Epithelial cell of esophagus (primary cell): ENCODE results near the gene HTR4.
A peak's percentile ranks its signal among the peaks of the same experiment; 100 is the strongest.

Experiments used
- DNase-seq: peaks from one replicate; pipeline ENCODE4 v3.0.0; 2010; ENCODE audit warnings: low read depth
- H3K4me3 ChIP-seq: 2 replicates; pipeline ENCODE4 v1.5.1; 2011; ENCODE audit warnings: mild to moderate bottlenecking, low read length, control low read depth
- CTCF ChIP-seq: IDR thresholded peaks from 2 replicates; pipeline ENCODE4 v1.5.1; 2011; ENCODE audit warnings: low read depth, mild to moderate bottlenecking, low read length, control low read depth, inconsistent platforms; ENCODE audit not compliant: insufficient read depth; ENCODE audit errors: missing control alignments

The HTR4 gene

GRCh38 chr5:148443998-148444397 lies 210.3 kb downstream of the HTR4 start:
- DNase-seq: peak; percentile 71
- H3K4me3 ChIP-seq: no peak overlapping the region
- TF ChIP-seq CTCF: peak; percentile 66

- no peak for DNase-seq
- TF ChIP-seq CTCF: no peak
- no peak overlapping the region for H3K4me3 ChIP-seq
Measured at GRCh38 chr5:148443241-148443640, 211.1 kb downstream of the HTR4 start.

- no peak for TF ChIP-seq CTCF
- no peak overlapping the region for H3K4me3 ChIP-seq
- no peak for DNase-seq
Measured at GRCh38 chr5:148438933-148439332, 215.4 kb downstream of the HTR4 start.

- no peak for TF ChIP-seq CTCF
- H3K4me3 ChIP-seq: no peak overlapping the region
- no peak for DNase-seq
Measured at GRCh38 chr5:148437249-148437648, 217.1 kb downstream of the HTR4 start.

GRCh38 chr5:148436029-148436428 lies 218.3 kb downstream of the HTR4 start:
- no peak for DNase-seq
- no peak overlapping the region for H3K4me3 ChIP-seq
- no peak for TF ChIP-seq CTCF

GRCh38 chr5:148433826-148434225 lies 220.5 kb downstream of the HTR4 start:
- no peak overlapping the region for H3K4me3 ChIP-seq
- TF ChIP-seq CTCF: no peak
- no peak for DNase-seq
